Uterus (tissue), 4 donors: ENCODE data around the gene MRPS15. TPM values are rescaled to one million over a fixed set of nuclear protein-coding genes. Genes with fewer than 3 reads are reported as not detected.

Experiments used
- DNase-seq, 2 donors: peaks; one replicate each; pipeline ENCODE4 v3.0.0-alpha.2; 2019 to 2020
- H3K27ac ChIP-seq, 2 donors: fragments of 200-600 bp; sonication (generic); 1 replicate in 1 of 2; 2 replicates in 1 of 2; pipeline ENCODE4 v1.5.1; 2016 to 2018
- H3K27me3 ChIP-seq, 2 donors: fragments of 200-600 bp; sonication (generic); one replicate each; pipeline ENCODE4 v1.5.1; 2018 to 2019; ENCODE audit warnings: control low read depth in 1 of 2
- H3K36me3 ChIP-seq, 2 donors: fragments of 200-600 bp; sonication (generic); one replicate each; pipeline ENCODE4 v1.5.1; 2019; ENCODE audit warnings: control low read depth in 1 of 2
- H3K4me1 ChIP-seq, 2 donors: fragments of 200-600 bp; sonication (generic); one replicate each; pipeline ENCODE4 v1.5.1; 2018 to 2019; ENCODE audit warnings: control low read depth in 1 of 2
- H3K4me3 ChIP-seq, 2 donors: fragments of 200-600 bp; sonication (generic); 1 replicate in 1 of 2; 2 replicates in 1 of 2; pipeline ENCODE4 v1.5.1; 2018 to 2019; ENCODE audit warnings: mild to moderate bottlenecking in 1 of 2
- H3K9me3 ChIP-seq, 2 donors: fragments of 200-600 bp; sonication (generic); one replicate each; pipeline ENCODE4 v1.5.1; 2019; ENCODE audit warnings: control low read depth in 1 of 2
- POLR2A ChIP-seq, 2 donors: fragments of 450-650 bp; IDR thresholded peaks; one replicate each; pipeline ENCODE4 v1.6.1; 2016; ENCODE audit warnings: antibody characterized with exemption in 2 of 2, mild to moderate bottlenecking in 1 of 2, moderate library complexity in 1 of 2
- intact Hi-C: fragments of 100-400 bp; cut with DNase I; formaldehyde crosslinking; loops from one replicate; pipeline ENCODE4 v1.15.1; 2023; ENCODE audit warnings: low total_unique reads
- total RNA-seq, 4 donors: library from RNA; depleted of rRNA in 3 of 4; stranded (reverse); fragments of >200 nt in 3 of 4; gene quantifications; one replicate each; pipeline versions ENCODE4 v1.1.0 to v1.2.4, GENCODE V29; 2014 to 2023
- TF ChIP-seq, protein P1 (sequence below), 4 experiments: fragments of 200-600 bp in 2 of 4; fragments of 450-650 bp in 2 of 4; sonication (generic) in 2 of 4; IDR thresholded peaks; one replicate each; pipeline ENCODE4 v1.5.1; 2016 to 2019; ENCODE audit warnings: antibody characterized with exemption in 4 of 4, mild to moderate bottlenecking in 2 of 4, moderate library complexity in 1 of 4
- donor health status: DM: yes; HTN: yes; CAD: no.

MRPS15 gene
- total RNA-seq, 4 donors from 2014 or later = 25.0 to 43.5 (median 36.3) TPM

DNA sequence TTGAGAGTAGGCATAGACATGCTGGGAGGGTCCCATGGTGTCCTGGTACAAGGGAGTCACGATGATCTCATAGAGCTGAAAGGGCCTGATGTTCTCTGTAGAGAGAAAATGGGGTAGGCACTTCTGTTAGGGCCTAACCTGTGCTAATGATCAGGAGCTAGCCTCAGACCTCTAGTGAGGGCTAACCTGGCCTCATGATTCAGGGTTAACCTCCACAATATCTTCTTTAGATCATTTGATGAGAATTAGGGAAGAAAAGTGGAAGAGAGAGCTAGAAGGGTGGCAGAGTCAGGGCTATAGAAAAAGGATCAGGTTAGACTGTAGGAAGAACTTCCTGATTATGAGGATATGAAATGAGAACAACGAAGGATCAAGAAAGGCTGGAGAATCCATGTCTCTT is 5.0 kb upstream of the MRPS15 start:
- no peak for DNase-seq
- H3K27ac ChIP-seq = no peak overlapping the region

GRCh38 chr1:36467700-36468455 is 3.7 kb upstream of the MRPS15 start:
- intact Hi-C loops = no loop called here
- H3K4me3 ChIP-seq = no peak overlapping the region
- H3K27me3 ChIP-seq = no peaks in the 10 kb centered on the region
- no peak for DNase-seq
- TF ChIP-seq, protein P1, sequence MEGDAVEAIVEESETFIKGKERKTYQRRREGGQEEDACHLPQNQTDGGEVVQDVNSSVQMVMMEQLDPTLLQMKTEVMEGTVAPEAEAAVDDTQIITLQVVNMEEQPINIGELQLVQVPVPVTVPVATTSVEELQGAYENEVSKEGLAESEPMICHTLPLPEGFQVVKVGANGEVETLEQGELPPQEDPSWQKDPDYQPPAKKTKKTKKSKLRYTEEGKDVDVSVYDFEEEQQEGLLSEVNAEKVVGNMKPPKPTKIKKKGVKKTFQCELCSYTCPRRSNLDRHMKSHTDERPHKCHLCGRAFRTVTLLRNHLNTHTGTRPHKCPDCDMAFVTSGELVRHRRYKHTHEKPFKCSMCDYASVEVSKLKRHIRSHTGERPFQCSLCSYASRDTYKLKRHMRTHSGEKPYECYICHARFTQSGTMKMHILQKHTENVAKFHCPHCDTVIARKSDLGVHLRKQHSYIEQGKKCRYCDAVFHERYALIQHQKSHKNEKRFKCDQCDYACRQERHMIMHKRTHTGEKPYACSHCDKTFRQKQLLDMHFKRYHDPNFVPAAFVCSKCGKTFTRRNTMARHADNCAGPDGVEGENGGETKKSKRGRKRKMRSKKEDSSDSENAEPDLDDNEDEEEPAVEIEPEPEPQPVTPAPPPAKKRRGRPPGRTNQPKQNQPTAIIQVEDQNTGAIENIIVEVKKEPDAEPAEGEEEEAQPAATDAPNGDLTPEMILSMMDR (IDR thresholded peaks at IDR 0.05) = no peak
- no peak for TF ChIP-seq POLR2A (IDR thresholded peaks at IDR 0.05)
- no peaks in the 10 kb centered on the region for H3K36me3 ChIP-seq
- no peaks in the 10 kb centered on the region for H3K9me3 ChIP-seq
- H3K27ac ChIP-seq = no peak overlapping the region
- H3K4me1 ChIP-seq = peaks cover 0 to 3% of the 10 kb centered on the region in 2 donors

More for the DNA sequence above, 5.0 kb upstream of the MRPS15 start:
- intact Hi-C loops = no loop called here
- H3K27me3 ChIP-seq = no peaks in the 10 kb centered on the region
- no peaks in the 10 kb centered on the region for H3K4me1 ChIP-seq
- no peaks in the 10 kb centered on the region for H3K36me3 ChIP-seq
- TF ChIP-seq, protein P1 (IDR thresholded peaks at IDR 0.05) = no peak
- TF ChIP-seq POLR2A (IDR thresholded peaks at IDR 0.05) = no peak
- no peak overlapping the region for H3K4me3 ChIP-seq
- no peaks in the 10 kb centered on the region for H3K9me3 ChIP-seq

DNA sequence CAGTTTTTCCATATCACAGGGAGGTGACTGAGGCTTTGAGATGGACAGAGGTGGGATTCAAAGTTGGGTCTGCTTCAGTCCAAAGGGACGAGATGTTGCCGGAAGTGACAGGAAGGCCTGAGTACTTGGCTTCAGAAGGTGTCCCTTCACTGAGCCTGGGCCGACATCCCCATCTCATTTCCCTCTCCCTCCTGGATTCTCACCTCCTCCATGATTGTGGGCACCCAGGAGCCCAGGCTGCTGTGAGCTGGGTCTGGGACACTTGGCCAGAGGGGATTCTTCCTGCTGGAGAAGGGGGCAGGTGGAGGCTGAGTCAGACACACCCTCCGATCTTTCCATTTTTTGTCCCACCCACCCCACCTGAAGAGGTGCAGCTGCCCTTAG is 2.8 kb upstream of the MRPS15 start:
- TF ChIP-seq, protein P1 (IDR thresholded peaks at IDR 0.05) = no peak
- no peak for TF ChIP-seq POLR2A (IDR thresholded peaks at IDR 0.05)
- H3K4me3 ChIP-seq = no peak overlapping the region
- H3K4me1 ChIP-seq = peaks cover 0 to 3% of the 10 kb centered on the region in 2 donors
- intact Hi-C loops = no loop called here
- no peaks in the 10 kb centered on the region for H3K9me3 ChIP-seq
- H3K27me3 ChIP-seq = no peaks in the 10 kb centered on the region
- H3K27ac ChIP-seq = no peak overlapping the region
- H3K36me3 ChIP-seq = no peaks in the 10 kb centered on the region
- no peak for DNase-seq

DNA sequence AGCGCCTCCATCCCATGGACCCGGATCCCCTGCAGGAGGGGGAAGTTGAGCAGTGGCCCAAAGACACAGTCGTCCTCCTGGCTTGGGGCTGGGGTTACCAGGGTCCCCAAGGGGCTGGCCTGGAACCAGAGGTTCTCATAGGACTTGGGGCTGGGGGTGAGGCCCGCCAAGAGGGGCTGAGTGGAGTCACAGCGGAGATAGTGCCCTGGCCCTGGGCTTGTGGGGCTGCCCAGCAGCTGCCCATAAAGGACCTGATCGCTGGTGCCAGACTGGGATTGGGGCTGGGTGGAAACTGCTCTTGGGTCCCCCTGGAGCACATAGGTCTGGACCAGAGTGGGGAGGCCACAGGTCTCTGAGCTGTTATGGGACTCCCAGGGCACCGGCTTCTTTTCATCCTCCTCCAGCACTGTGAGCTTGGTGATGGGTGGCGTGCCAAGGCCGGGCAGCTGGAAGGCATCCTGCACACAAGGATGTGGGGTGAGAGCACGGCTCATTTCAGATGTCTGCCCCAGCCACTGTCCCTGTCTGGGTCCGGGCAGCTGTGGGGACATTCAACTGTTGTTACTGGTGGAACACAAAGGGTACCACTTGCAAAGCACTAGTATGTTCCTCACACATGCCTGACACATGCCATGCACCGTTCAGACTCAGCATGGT is 2.3 kb upstream of the MRPS15 start:
- no peak overlapping the region for H3K27ac ChIP-seq
- H3K9me3 ChIP-seq = no peaks in the 10 kb centered on the region
- intact Hi-C loops = no loop called here
- peaks cover 0 to 3% of the 10 kb centered on the region in 2 donors for H3K4me1 ChIP-seq
- DNase-seq = no peak
- no peak overlapping the region for H3K4me3 ChIP-seq
- TF ChIP-seq POLR2A (IDR thresholded peaks at IDR 0.05) = no peak
- H3K36me3 ChIP-seq = no peaks in the 10 kb centered on the region
- no peaks in the 10 kb centered on the region for H3K27me3 ChIP-seq

DNA sequence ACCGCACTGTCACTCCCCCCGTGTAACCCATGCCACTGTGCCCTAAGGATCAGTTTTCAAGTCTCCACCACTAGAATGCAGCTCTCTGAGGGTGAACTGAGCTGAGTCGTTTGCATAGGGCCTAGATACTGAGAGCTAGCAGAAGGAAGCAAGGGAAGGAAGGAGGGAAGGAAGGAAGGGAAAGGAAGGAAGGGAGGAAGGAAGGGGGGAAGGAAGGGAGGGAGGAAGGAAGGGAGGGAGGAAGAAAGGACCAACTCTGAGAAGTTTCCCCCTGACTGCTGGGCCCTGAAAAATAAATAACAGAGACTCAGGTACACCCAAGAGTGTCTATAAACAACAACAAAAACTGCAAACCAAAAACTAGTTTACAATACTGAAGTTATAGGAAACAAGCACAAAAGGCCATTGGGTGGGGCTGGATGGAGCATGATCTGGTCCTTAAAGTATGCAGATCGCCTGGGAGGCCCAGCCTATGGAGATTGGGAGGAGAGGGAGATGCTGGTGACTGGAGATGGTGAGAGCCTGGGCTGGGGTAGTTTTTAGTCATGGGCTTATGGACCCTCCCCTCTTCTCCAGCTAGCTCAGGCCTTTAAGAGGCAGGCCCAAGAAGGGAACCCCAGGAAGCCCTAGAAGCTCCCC is 1.7 kb upstream of the MRPS15 start:
- no peak overlapping the region for H3K27ac ChIP-seq
- H3K9me3 ChIP-seq = no peaks in the 10 kb centered on the region
- H3K4me3 ChIP-seq = no peak overlapping the region
- H3K4me1 ChIP-seq = peaks cover 0 to 3% of the 10 kb centered on the region in 2 donors
- intact Hi-C loops = no loop called here
- DNase-seq = no peak
- H3K36me3 ChIP-seq = no peaks in the 10 kb centered on the region
- no peaks in the 10 kb centered on the region for H3K27me3 ChIP-seq
- TF ChIP-seq, protein P1 (IDR thresholded peaks at IDR 0.05) = no peak
- TF ChIP-seq POLR2A (IDR thresholded peaks at IDR 0.05) = no peak
